H9 (cell line): ENCODE results near the gene PRR29. TPM values are rescaled to one million over a fixed set of nuclear protein-coding genes. Genes with fewer than 3 reads are reported as not detected.

Source experiments
- DNase-seq: peaks from one replicate; pipeline ENCODE4 v3.0.0-alpha.2; 2017
- H2AFZ ChIP-seq: one replicate; pipeline ENCODE4 v1.6.1; 2013; ENCODE audit warnings: mild to moderate bottlenecking, low read length, control low read depth, moderate library complexity
- H2AK5ac ChIP-seq: 2 replicates; pipeline ENCODE4 v1.6.1; 2013; ENCODE audit warnings: low read length, control low read depth, mixed read lengths; ENCODE audit not compliant: insufficient read length
- H2BK120ac ChIP-seq: one replicate; pipeline ENCODE4 v1.6.1; 2013; ENCODE audit warnings: low read depth, mild to moderate bottlenecking, low read length, control low read depth, inconsistent platforms; ENCODE audit not compliant: poor library complexity, severe bottlenecking
- H2BK12ac ChIP-seq: 2 replicates; pipeline ENCODE4 v1.6.1; 2013; ENCODE audit warnings: low read length, control low read depth, mixed read lengths, low read depth; ENCODE audit not compliant: insufficient read length
- H2BK15ac ChIP-seq: 2 replicates; pipeline ENCODE4 v1.6.1; 2013; ENCODE audit warnings: low read depth, low read length, control low read depth
- H2BK20ac ChIP-seq: one replicate; pipeline ENCODE4 v1.6.1; 2013; ENCODE audit warnings: low read depth, mild to moderate bottlenecking, low read length, control low read depth, inconsistent platforms; ENCODE audit not compliant: poor library complexity, severe bottlenecking
- H2BK5ac ChIP-seq: 2 replicates; pipeline ENCODE4 v1.6.1; 2013; ENCODE audit warnings: low read length, control low read depth, mixed read lengths; ENCODE audit not compliant: insufficient read length
- H3K14ac ChIP-seq: 2 replicates; pipeline ENCODE4 v1.6.1; 2013; ENCODE audit warnings: low read length, control low read depth; ENCODE audit not compliant: insufficient read depth
- H3K18ac ChIP-seq: 2 replicates; pipeline ENCODE4 v1.6.1; 2013; ENCODE audit warnings: low read depth, mild to moderate bottlenecking, mixed read lengths, low read length, control low read depth; ENCODE audit not compliant: insufficient read length
- H3K23ac ChIP-seq: 2 replicates; pipeline ENCODE4 v1.6.1; 2013; ENCODE audit warnings: low read length, control low read depth, mixed read lengths, low read depth; ENCODE audit not compliant: insufficient read length
- H3K23me2 ChIP-seq: 2 replicates; pipeline ENCODE4 v1.6.1; 2013; ENCODE audit warnings: low read depth, mild to moderate bottlenecking, mixed read lengths, low read length, control low read depth; ENCODE audit not compliant: insufficient read length, poor library complexity, severe bottlenecking
- H3K27ac ChIP-seq: 2 replicates; pipeline ENCODE4 v1.5.1; 2013; ENCODE audit warnings: low read length, control low read depth, mixed read lengths, low read depth; ENCODE audit not compliant: insufficient read length
- H3K27me3 ChIP-seq: 2 replicates; pipeline ENCODE4 v1.6.1; 2013; ENCODE audit warnings: low read length, control low read depth, inconsistent platforms; ENCODE audit not compliant: insufficient read depth
- H3K4ac ChIP-seq: 2 replicates; pipeline ENCODE4 v1.6.1; 2013; ENCODE audit warnings: low read depth, mild to moderate bottlenecking, control low read depth, inconsistent platforms, low read length, moderate library complexity
- H3K4me1 ChIP-seq: 2 replicates; pipeline ENCODE4 v1.6.1; 2013; ENCODE audit warnings: low read length, control low read depth, inconsistent platforms; ENCODE audit not compliant: insufficient read depth
- H3K4me2 ChIP-seq: 2 replicates; pipeline ENCODE4 v1.6.1; 2013; ENCODE audit warnings: low read length, control low read depth, mixed read lengths; ENCODE audit not compliant: insufficient read length, insufficient read depth
- H3K56ac ChIP-seq: 2 replicates; pipeline ENCODE4 v1.6.1; 2013; ENCODE audit warnings: low read depth, mild to moderate bottlenecking, mixed read lengths, low read length, control low read depth; ENCODE audit not compliant: insufficient read length
- H3K79me1 ChIP-seq: 2 replicates; pipeline ENCODE4 v1.6.1; 2013; ENCODE audit warnings: low read depth, mild to moderate bottlenecking, moderate library complexity, low read length, control low read depth, inconsistent platforms; ENCODE audit not compliant: insufficient read depth, poor library complexity, severe bottlenecking
- H3K79me2 ChIP-seq: 2 replicates; pipeline ENCODE4 v1.6.1; 2013; ENCODE audit warnings: low read length, control low read depth, inconsistent platforms; ENCODE audit not compliant: insufficient read depth
- H3K9ac ChIP-seq: 2 replicates; pipeline ENCODE4 v1.6.1; 2013; ENCODE audit warnings: low read length, control low read depth, mixed read lengths; ENCODE audit not compliant: insufficient read length; ENCODE audit errors: extremely low read depth
- H3K9me3 ChIP-seq: one replicate; pipeline ENCODE4 v1.6.1; 2013; ENCODE audit warnings: low read depth, low read length, inconsistent platforms; ENCODE audit not compliant: control insufficient read depth
- H3T11ph ChIP-seq: one replicate; pipeline ENCODE4 v1.6.1; 2013; ENCODE audit warnings: mild to moderate bottlenecking, low read length, control low read depth, inconsistent platforms
- H4K20me1 ChIP-seq: one replicate; pipeline ENCODE4 v1.6.1; 2013; ENCODE audit not compliant: control insufficient read depth, insufficient read length, insufficient read depth
- H4K5ac ChIP-seq: 2 replicates; pipeline ENCODE4 v1.6.1; 2013; ENCODE audit warnings: low read depth, mild to moderate bottlenecking, mixed read lengths, low read length, control low read depth; ENCODE audit not compliant: insufficient read length
- H4K8ac ChIP-seq: replicated peaks from 2 replicates; pipeline ENCODE4 v1.6.1; 2013; ENCODE audit warnings: low read length, control low read depth, mixed read lengths, low read depth; ENCODE audit not compliant: insufficient read length
- H4K91ac ChIP-seq: 2 replicates; pipeline ENCODE4 v1.6.1; 2013; ENCODE audit warnings: low read depth, mild to moderate bottlenecking, moderate library complexity, mixed read lengths, low read length, control low read depth; ENCODE audit not compliant: insufficient read length
- H3K27ac Mint-ChIP-seq, 3 experiments: 2 replicates in 2 of 3; 3 replicates in 1 of 3; pipeline ENCODE4 v1.8.0; 2020 to 2021; ENCODE audit warnings: mixed read lengths in 3 of 3, mild to moderate bottlenecking in 1 of 3, moderate library complexity in 1 of 3
- H3K27me3 Mint-ChIP-seq: 2 replicates; pipeline ENCODE4 v1.8.0; 2021; ENCODE audit warnings: low read depth, mild to moderate bottlenecking, moderate library complexity, mixed read lengths
- H3K36me3 Mint-ChIP-seq, 3 experiments: 2 replicates in 2 of 3; 3 replicates in 1 of 3; pipeline ENCODE4 v1.8.0; 2020 to 2021; ENCODE audit warnings: low read depth in 3 of 3, mixed read lengths in 3 of 3; ENCODE audit not compliant: insufficient read depth in 1 of 3
- H3K4me1 Mint-ChIP-seq, 2 experiments: 2 replicates each; pipeline ENCODE4 v1.8.0; 2020; ENCODE audit warnings: mixed read lengths in 2 of 2
- H3K4me3 Mint-ChIP-seq, 2 experiments: 2 replicates in 1 of 2; 3 replicates in 1 of 2; pipeline ENCODE4 v1.8.0; 2020 to 2021; ENCODE audit warnings: mild to moderate bottlenecking in 2 of 2, mixed read lengths in 2 of 2, moderate library complexity in 1 of 2
- H3K9me3 Mint-ChIP-seq, 2 experiments: 2 replicates in 1 of 2; 3 replicates in 1 of 2; pipeline ENCODE4 v1.8.0; 2020; ENCODE audit warnings: mild to moderate bottlenecking in 2 of 2, mixed read lengths in 2 of 2, moderate library complexity in 1 of 2
- WGBS: extraction: QIAGEN DNeasy Blood & Tissue Kit; methylation state at CpG from one replicate; pipeline ENCODE4 v1.1.7; 2013; ENCODE audit warnings: missing lambda C conversion rate, low lambda C conversion rate, mixed read lengths; ENCODE audit not compliant: insufficient read length; ENCODE audit errors: extremely low coverage; 5-methylcytosine and 5-hydroxymethylcytosine counted together
- total RNA-seq: library from RNA; stranded (reverse); gene quantifications from 2 replicates; pipeline ENCODE4 v1.2.1, GENCODE V29; 2021
- TF ChIP-seq, protein P1 (sequence below): fragments of 200-600 bp; sonication (generic); conservative IDR thresholded peaks from 3 replicates; pipeline ENCODE4 v1.8.0; 2021; ENCODE audit warnings: antibody characterized with exemption, mild to moderate bottlenecking

PRR29 gene
- total RNA-seq, 1 experiment from 2014 or later = 0.87 TPM

DNA sequence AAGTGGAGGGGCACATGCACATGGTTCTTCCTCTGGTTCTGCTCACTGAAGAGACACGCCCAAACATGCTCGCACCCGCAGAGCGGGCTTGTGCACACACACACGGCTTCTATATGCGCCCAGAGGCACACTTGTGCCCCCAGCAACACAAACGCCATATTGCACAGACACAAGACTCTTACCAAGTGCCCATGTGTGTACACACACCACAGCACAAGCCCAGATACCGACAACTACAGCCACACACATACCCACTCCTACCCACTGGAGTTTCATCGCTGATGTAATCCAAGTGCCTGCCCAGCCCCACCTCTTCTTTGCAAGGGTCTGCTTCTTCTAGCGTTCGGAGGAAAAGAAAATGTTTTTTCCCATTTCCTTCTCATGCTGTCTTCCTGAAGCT lies 6.5 kb upstream of the PRR29 start:
- Histone ChIP-seq H3K18ac (no peak overlapping the region), H4K8ac (no peak overlapping the region), H3K27ac (no peak overlapping the region), H3K23ac (no peak overlapping the region), H4K5ac (no peak overlapping the region), H2BK12ac (no peak overlapping the region), H2BK120ac (no peak overlapping the region), H3K9ac (no peak overlapping the region), H2BK15ac (no peak overlapping the region), H3K14ac (no peak overlapping the region), H2BK5ac (no peak overlapping the region), H4K91ac (no peak overlapping the region), H3K79me1 (no peaks in the 10 kb centered on the region), H3K4ac (no peak overlapping the region), H4K20me1 (no peaks in the 10 kb centered on the region), H2AFZ (no peak overlapping the region), H3K79me2 (no peaks in the 10 kb centered on the region), H3K56ac (no peak overlapping the region), H3K27me3 (no peaks in the 10 kb centered on the region), H2AK5ac (no peak overlapping the region), H2BK20ac (no peak overlapping the region), H3K9me3 (no peaks in the 10 kb centered on the region), H3T11ph (no peak overlapping the region), H3K23me2 (no peaks in the 10 kb centered on the region), H3K4me1 (no peaks in the 10 kb centered on the region; the same call in 1 of the 2 replicates), H3K4me2 (no peak overlapping the region)
- TF ChIP-seq, protein P1, sequence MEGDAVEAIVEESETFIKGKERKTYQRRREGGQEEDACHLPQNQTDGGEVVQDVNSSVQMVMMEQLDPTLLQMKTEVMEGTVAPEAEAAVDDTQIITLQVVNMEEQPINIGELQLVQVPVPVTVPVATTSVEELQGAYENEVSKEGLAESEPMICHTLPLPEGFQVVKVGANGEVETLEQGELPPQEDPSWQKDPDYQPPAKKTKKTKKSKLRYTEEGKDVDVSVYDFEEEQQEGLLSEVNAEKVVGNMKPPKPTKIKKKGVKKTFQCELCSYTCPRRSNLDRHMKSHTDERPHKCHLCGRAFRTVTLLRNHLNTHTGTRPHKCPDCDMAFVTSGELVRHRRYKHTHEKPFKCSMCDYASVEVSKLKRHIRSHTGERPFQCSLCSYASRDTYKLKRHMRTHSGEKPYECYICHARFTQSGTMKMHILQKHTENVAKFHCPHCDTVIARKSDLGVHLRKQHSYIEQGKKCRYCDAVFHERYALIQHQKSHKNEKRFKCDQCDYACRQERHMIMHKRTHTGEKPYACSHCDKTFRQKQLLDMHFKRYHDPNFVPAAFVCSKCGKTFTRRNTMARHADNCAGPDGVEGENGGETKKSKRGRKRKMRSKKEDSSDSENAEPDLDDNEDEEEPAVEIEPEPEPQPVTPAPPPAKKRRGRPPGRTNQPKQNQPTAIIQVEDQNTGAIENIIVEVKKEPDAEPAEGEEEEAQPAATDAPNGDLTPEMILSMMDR = no peak
- WGBS = no CpG with 5 or more reads among the region's 11 CpGs
- DNase-seq = no peak
- Mint-ChIP-seq H3K9me3 (no peaks in the 10 kb centered on the region; a peak in 2 of 5 replicates), H3K4me3 (no peak overlapping the region), H3K27ac (no peak overlapping the region), H3K27me3 (peaks cover 47% of the 10 kb centered on the region), H3K4me1 (peaks cover 8 to 26% of the 10 kb centered on the region in 2 experiments), H3K36me3 (no peaks in the 10 kb centered on the region)
